Measurements from ENCODE around the gene GABRA5. TPM values are rescaled to one million over a fixed set of nuclear protein-coding genes. Genes with fewer than 3 reads are reported as not detected.
A peak's percentile ranks its signal among the peaks of the same experiment; 100 is the strongest.

Gene GABRA5
- total RNA-seq, 3 donors from 2014 or later, result not detected

- no peaks in the 10 kb centered on the region for H3K9me3 Mint-ChIP-seq
- no peaks in the 10 kb centered on the region for H3K4me1 Mint-ChIP-seq (ENCODE audit: low read depth)
- no peaks in the 10 kb centered on the region for H3K36me3 Mint-ChIP-seq (ENCODE audit: insufficient read depth)
- H3K4me3 Mint-ChIP-seq, result no peak overlapping the region
- peaks cover 14% of the 10 kb centered on the region for H3K27me3 Mint-ChIP-seq (ENCODE audit: low read depth)
- DNase-seq, result no peak
- ATAC-seq, result peak in 1 of 2 donors; percentile 40
Observed at GRCh38 chr15:26971271-26972018, 104.6 kb downstream of the GABRA5 start.

DNA sequence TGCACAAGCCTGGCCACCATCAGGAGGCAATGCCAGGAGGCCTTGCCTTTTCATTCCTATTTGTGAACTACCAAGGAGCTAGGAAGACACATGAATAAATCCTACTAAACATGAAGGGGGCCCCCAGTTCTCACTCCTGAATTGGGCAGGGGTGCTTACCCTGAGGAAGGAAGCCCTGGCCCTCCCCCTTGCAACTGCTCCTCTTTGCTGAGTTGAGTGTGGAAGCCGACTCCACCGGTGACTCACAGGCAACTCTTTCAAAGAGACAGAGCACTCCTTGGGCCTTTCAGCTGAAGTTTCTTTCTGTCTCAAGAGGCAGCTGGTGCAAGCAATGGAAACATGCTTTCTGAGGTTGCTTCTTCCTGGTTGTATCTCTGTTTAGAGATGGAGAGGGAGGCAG is 105.8 kb downstream of the GABRA5 start:
- no peaks in the 10 kb centered on the region for H3K9me3 Mint-ChIP-seq
- H3K36me3 Mint-ChIP-seq (ENCODE audit: insufficient read depth), result no peaks in the 10 kb centered on the region
- H3K27me3 Mint-ChIP-seq (ENCODE audit: low read depth), result peaks cover 14% of the 10 kb centered on the region
- ATAC-seq (no peak), DNase-seq (no peak)
- H3K4me1 Mint-ChIP-seq (ENCODE audit: low read depth), result no peaks in the 10 kb centered on the region
- H3K4me3 Mint-ChIP-seq, result no peak overlapping the region

- no peak for DNase-seq
- no peak for ATAC-seq
- Mint-ChIP-seq H3K9me3 (no peaks in the 10 kb centered on the region), H3K4me1 (ENCODE audit: low read depth) (no peaks in the 10 kb centered on the region), H3K36me3 (ENCODE audit: insufficient read depth) (no peaks in the 10 kb centered on the region), H3K27me3 (ENCODE audit: low read depth) (peaks cover 14% of the 10 kb centered on the region), H3K4me3 (no peak overlapping the region)
Observed at GRCh38 chr15:26974120-26974780, 107.4 kb downstream of the GABRA5 start.

- ATAC-seq, result no peak
- no peak overlapping the region for H3K4me3 Mint-ChIP-seq
- no peaks in the 10 kb centered on the region for H3K4me1 Mint-ChIP-seq (ENCODE audit: low read depth)
Observed at GRCh38 chr15:26981492-26981891, 114.6 kb downstream of the GABRA5 start.

DNA sequence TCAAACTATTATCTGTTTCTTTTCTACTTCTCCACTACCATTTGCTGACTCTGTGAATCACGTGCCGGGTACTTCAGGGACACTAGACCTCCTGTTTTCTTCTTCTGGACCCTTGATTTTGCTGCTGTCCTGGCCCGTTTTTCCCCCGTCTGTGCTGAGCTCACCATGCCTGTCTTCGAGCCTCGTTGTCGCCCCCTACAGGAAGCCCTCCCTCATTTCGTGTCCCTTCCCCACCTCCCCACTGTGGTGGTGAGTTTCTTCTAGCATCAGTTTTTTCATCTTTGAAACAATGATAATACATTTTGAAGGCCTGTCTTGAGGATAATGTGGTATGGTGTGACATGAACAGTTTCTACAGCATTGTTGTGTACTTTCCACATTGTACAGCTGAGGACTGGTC is 117.0 kb downstream of the GABRA5 start:
- ATAC-seq (no peak), DNase-seq (no peak)
- no peaks in the 10 kb centered on the region for H3K36me3 Mint-ChIP-seq (ENCODE audit: insufficient read depth)
- H3K4me3 Mint-ChIP-seq, result no peak overlapping the region
- no peaks in the 10 kb centered on the region for H3K4me1 Mint-ChIP-seq (ENCODE audit: low read depth)
- no peaks in the 10 kb centered on the region for H3K27me3 Mint-ChIP-seq (ENCODE audit: low read depth)
- peaks cover 12% of the 10 kb centered on the region for H3K9me3 Mint-ChIP-seq

More at GRCh38 chr15:26981492-26981891, 114.6 kb downstream of the GABRA5 start:
- DNase-seq, result no peak
- peaks cover 8% of the 10 kb centered on the region for H3K9me3 Mint-ChIP-seq
- no peaks in the 10 kb centered on the region for H3K36me3 Mint-ChIP-seq (ENCODE audit: insufficient read depth)
- no peaks in the 10 kb centered on the region for H3K27me3 Mint-ChIP-seq (ENCODE audit: low read depth)

GRCh38 chr15:26985050-26985449 is 118.2 kb downstream of the GABRA5 start:
- DNase-seq (no peak), ATAC-seq (no peak)
- H3K9me3 Mint-ChIP-seq, result peaks cover 12% of the 10 kb centered on the region
- H3K36me3 Mint-ChIP-seq (ENCODE audit: insufficient read depth), result no peaks in the 10 kb centered on the region
- no peaks in the 10 kb centered on the region for H3K27me3 Mint-ChIP-seq (ENCODE audit: low read depth)
- H3K4me1 Mint-ChIP-seq (ENCODE audit: low read depth), result no peaks in the 10 kb centered on the region
- no peak overlapping the region for H3K4me3 Mint-ChIP-seq

- ATAC-seq, result no peak
- no peak for DNase-seq
- Mint-ChIP-seq H3K4me1 (ENCODE audit: low read depth) (no peaks in the 10 kb centered on the region), H3K9me3 (peaks cover 20% of the 10 kb centered on the region), H3K27me3 (ENCODE audit: low read depth) (no peaks in the 10 kb centered on the region), H3K4me3 (no peak overlapping the region), H3K36me3 (ENCODE audit: insufficient read depth) (no peaks in the 10 kb centered on the region)
Observed at GRCh38 chr15:26996250-26996649, 129.4 kb downstream of the GABRA5 start.

Other genes with a start within 250 kb of the GABRA5 start
- gene GABRB3, start 94.0 kb upstream of the GABRA5 start, total RNA-seq, result under 1 TPM; 0.19 to 0.23 (median 0.21) TPM
- gene GABRG3, start 104.1 kb downstream of the GABRA5 start, total RNA-seq, result not detected

Data from activated T-cell treated with anti-CD3 and anti-CD28 coated beads, Interleukin-2, amount 50 U/mL, for 4 hours (primary cell).